ENCODE data around the gene CAPN15. TPM values are rescaled to one million over a fixed set of nuclear protein-coding genes. Genes with fewer than 3 reads are reported as not detected.

The CAPN15 gene
- total RNA-seq, 4 donors from 2014 or later: 24.9 to 44.7 (median 43.3) TPM

GRCh38 chr16:530111-530817 lies 2.8 kb downstream of the CAPN15 start:
- 86% methylated on average over 9 of the region's 23 CpGs for WGBS
- H3K4me1 ChIP-seq: peaks cover 45 to 70% (median 60%) of the 10 kb centered on the region in 4 donors
- intact Hi-C loops (cut with DNase I): no loop called here
- no peak overlapping the region for H3K4me3 ChIP-seq
- no peak for DNase-seq (ENCODE audit: extremely low spot score)
- H3K27me3 ChIP-seq: no peaks in the 10 kb centered on the region
- peaks cover 0 to 17% (median 8%) of the 10 kb centered on the region in 4 donors for H3K36me3 ChIP-seq
- no peak for TF ChIP-seq POLR2AphosphoS5 (IDR thresholded peaks at IDR 0.05)
- no peak for TF ChIP-seq POLR2A (IDR thresholded peaks at IDR 0.05; ENCODE audit: low read depth)
- no peak for TF ChIP-seq CTCF (IDR thresholded peaks at IDR 0.05)
- TF ChIP-seq EP300 (IDR thresholded peaks at IDR 0.05): no peak
- no peaks in the 10 kb centered on the region for H3K9me3 ChIP-seq
- H3K27ac ChIP-seq (replicated peaks in 1 of 4): no peak overlapping the region

- DNase-seq (ENCODE audit: extremely low spot score): no peak
- Histone ChIP-seq H3K36me3 (peaks cover 0 to 31% (median 18%) of the 10 kb centered on the region in 4 donors), H3K4me3 (no peak overlapping the region), H3K9me3 (no peaks in the 10 kb centered on the region), H3K4me1 (peaks cover 31 to 59% (median 49%) of the 10 kb centered on the region in 4 donors), H3K27me3 (no peaks in the 10 kb centered on the region), H3K27ac (replicated peaks in 1 of 4) (no peak overlapping the region)
- no peak for TF ChIP-seq POLR2AphosphoS5 (IDR thresholded peaks at IDR 0.05)
- TF ChIP-seq EP300 (IDR thresholded peaks at IDR 0.05): no peak
- no peak for TF ChIP-seq POLR2A (IDR thresholded peaks at IDR 0.05; ENCODE audit: low read depth)
- no peak for TF ChIP-seq CTCF (IDR thresholded peaks at IDR 0.05)
- WGBS: 91% methylated on average over 16 of the region's 16 CpGs
- intact Hi-C loops (cut with DNase I): no loop called here
These were observed 4.1 kb downstream of the CAPN15 start for GRCh38 chr16:531494-532125.

- Histone ChIP-seq H3K27ac (replicated peaks in 1 of 4) (no peak overlapping the region), H3K36me3 (peaks cover 0 to 50% (median 38%) of the 10 kb centered on the region in 4 donors), H3K9me3 (no peaks in the 10 kb centered on the region), H3K4me1 (peaks cover 26 to 51% (median 42%) of the 10 kb centered on the region in 4 donors), H3K27me3 (no peaks in the 10 kb centered on the region), H3K4me3 (no peak overlapping the region)
- intact Hi-C loops (cut with DNase I): no loop called here
- no peak for TF ChIP-seq EP300 (IDR thresholded peaks at IDR 0.05)
- no peak for TF ChIP-seq CTCF (IDR thresholded peaks at IDR 0.05)
- no peak for TF ChIP-seq POLR2AphosphoS5 (IDR thresholded peaks at IDR 0.05)
- no peak for TF ChIP-seq POLR2A (IDR thresholded peaks at IDR 0.05; ENCODE audit: low read depth)
- WGBS: 84% methylated on average over 23 of the region's 30 CpGs
- no peak for DNase-seq (ENCODE audit: extremely low spot score)
These were observed 6.0 kb downstream of the CAPN15 start for GRCh38 chr16:533391-534123.

- Histone ChIP-seq H3K4me3 (no peak overlapping the region), H3K9me3 (no peaks in the 10 kb centered on the region), H3K36me3 (peaks cover 0 to 54% (median 41%) of the 10 kb centered on the region in 4 donors), H3K4me1 (peaks cover 20 to 45% (median 36%) of the 10 kb centered on the region in 4 donors), H3K27ac (replicated peaks in 1 of 4) (no peak overlapping the region), H3K27me3 (no peaks in the 10 kb centered on the region)
- 84% methylated on average over 12 of the region's 21 CpGs for WGBS
- no peak for DNase-seq (ENCODE audit: extremely low spot score)
- intact Hi-C loops (cut with DNase I): no loop called here
- no peak for TF ChIP-seq EP300 (IDR thresholded peaks at IDR 0.05)
- no peak for TF ChIP-seq POLR2AphosphoS5 (IDR thresholded peaks at IDR 0.05)
These were observed 6.6 kb downstream of the CAPN15 start for GRCh38 chr16:534135-534534.

All from esophagus muscularis mucosa (tissue), 4 donors.